CD14-positive monocyte (primary cell): ENCODE data around the gene SP5. TPM values are rescaled to one million over a fixed set of nuclear protein-coding genes. Genes with fewer than 3 reads are reported as not detected.
"Not testable (repeated sequence)": the region's sequence is repeated elsewhere in the genome, so short reads cannot be mapped to it uniquely, and the experiment has no call there.

Source experiments
- DNase-seq, 3 donors: peaks; one replicate each; pipeline ENCODE4 v3.0.0-alpha.2; 2011 to 2022
- H2AFZ ChIP-seq: 2 replicates; pipeline ENCODE4 v1.6.0; 2012; ENCODE audit warnings: mild to moderate bottlenecking, low read depth, low read length, inconsistent platforms; ENCODE audit not compliant: insufficient read depth, poor library complexity, severe bottlenecking
- H3K27ac ChIP-seq, 2 donors: 1 replicate in 1 of 2; 2 replicates in 1 of 2; pipeline ENCODE4 v1.5.1; 2012 to 2013; ENCODE audit warnings: low read length in 2 of 2, control low read depth in 1 of 2, inconsistent platforms in 1 of 2, low read depth in 1 of 2, mild to moderate bottlenecking in 1 of 2
- H3K27me3 ChIP-seq, 2 donors: one replicate each; pipeline versions ENCODE4 v1.6.0 to v1.6.1; 2011 to 2013; ENCODE audit warnings: low read length in 2 of 2; ENCODE audit not compliant: control insufficient read depth in 2 of 2, insufficient read depth in 2 of 2
- H3K36me3 ChIP-seq, 2 donors: replicated peaks in 1 of 2; 1 replicate in 1 of 2; 2 replicates in 1 of 2; pipeline versions ENCODE4 v1.5.1 to v1.6.1; 2012 to 2013; ENCODE audit warnings: low read length in 2 of 2, control low read depth in 1 of 2, inconsistent platforms in 1 of 2, mild to moderate bottlenecking in 1 of 2; ENCODE audit not compliant: insufficient read depth in 2 of 2, control insufficient read depth in 1 of 2
- H3K4me1 ChIP-seq, 2 donors: 1 replicate in 1 of 2; 2 replicates in 1 of 2; pipeline versions ENCODE4 v1.5.1 to v1.6.1; 2012 to 2013; ENCODE audit warnings: low read length in 2 of 2, control low read depth in 1 of 2, inconsistent platforms in 1 of 2, mild to moderate bottlenecking in 1 of 2, moderate library complexity in 1 of 2; ENCODE audit not compliant: insufficient read depth in 2 of 2, control insufficient read depth in 1 of 2
- H3K4me2 ChIP-seq: replicated peaks from 2 replicates; pipeline ENCODE3; 2012; ENCODE audit warnings: low read length, moderate library complexity, mild to moderate bottlenecking; ENCODE audit not compliant: poor library complexity, severe bottlenecking; ENCODE audit errors: extremely low read depth
- H3K4me3 ChIP-seq, 3 experiments: fragments of 200-600 bp in 1 of 3; sonication (generic) in 1 of 3; replicated peaks in 1 of 3; 1 replicate in 2 of 3; 2 replicates in 1 of 3; pipeline ENCODE4 v1.5.1; 2011 to 2013; ENCODE audit warnings: low read length in 3 of 3, mild to moderate bottlenecking in 3 of 3, control low read depth in 2 of 3, low read depth in 2 of 3, inconsistent platforms in 1 of 3, moderate library complexity in 1 of 3
- H3K79me2 ChIP-seq: 2 replicates; pipeline ENCODE4 v1.6.0; 2012; ENCODE audit warnings: mild to moderate bottlenecking, control low read depth, inconsistent platforms, low read length, moderate library complexity; ENCODE audit not compliant: insufficient read depth
- H3K9ac ChIP-seq: 2 replicates; pipeline ENCODE4 v1.6.0; 2017; ENCODE audit warnings: low read length, mild to moderate bottlenecking; ENCODE audit not compliant: insufficient read depth, poor library complexity, severe bottlenecking
- H3K9me3 ChIP-seq, 2 donors: replicated peaks in 1 of 2; 1 replicate in 1 of 2; 2 replicates in 1 of 2; pipeline versions ENCODE4 v1.5.1 to v1.6.1; 2012 to 2013; ENCODE audit warnings: low read length in 2 of 2, control low read depth in 1 of 2; ENCODE audit not compliant: control insufficient read depth in 1 of 2, insufficient read depth in 1 of 2
- H4K20me1 ChIP-seq: 2 replicates; pipeline ENCODE4 v1.6.0; 2012; ENCODE audit warnings: mild to moderate bottlenecking, low read length, control low read depth, moderate library complexity; ENCODE audit not compliant: insufficient read depth
- H3K27ac Mint-ChIP-seq, 7 donors: one replicate each; pipeline ENCODE4 v1.8.0; 2020; ENCODE audit warnings: mild to moderate bottlenecking in 7 of 7, mixed read lengths in 7 of 7, moderate library complexity in 6 of 7, inconsistent platforms in 2 of 7
- H3K27me3 Mint-ChIP-seq, 3 donors: one replicate each; pipeline ENCODE4 v1.8.0; 2021 to 2022; ENCODE audit warnings: low read depth in 3 of 3, mild to moderate bottlenecking in 3 of 3, mixed read lengths in 3 of 3, moderate library complexity in 3 of 3, inconsistent platforms in 1 of 3
- H3K36me3 Mint-ChIP-seq, 2 donors: one replicate each; pipeline ENCODE4 v1.8.0; 2020; ENCODE audit warnings: mixed read lengths in 2 of 2, inconsistent platforms in 1 of 2, mild to moderate bottlenecking in 1 of 2
- H3K4me1 Mint-ChIP-seq: one replicate; pipeline ENCODE4 v1.8.0; 2020; ENCODE audit warnings: mild to moderate bottlenecking, mixed read lengths
- H3K4me3 Mint-ChIP-seq, 2 donors: one replicate each; pipeline ENCODE4 v1.8.0; 2020; ENCODE audit warnings: mild to moderate bottlenecking in 2 of 2, mixed read lengths in 2 of 2, moderate library complexity in 1 of 2
- H3K9me3 Mint-ChIP-seq, 7 donors: one replicate each; pipeline ENCODE4 v1.8.0; 2020 to 2022; ENCODE audit warnings: mixed read lengths in 7 of 7, mild to moderate bottlenecking in 6 of 7, moderate library complexity in 6 of 7, inconsistent platforms in 2 of 7
- WGBS: methylation state at CpG from one replicate; pipeline ENCODE4 v1.1.5; 2013; ENCODE audit warnings: missing lambda C conversion rate; ENCODE audit not compliant: insufficient coverage; 5-methylcytosine and 5-hydroxymethylcytosine counted together
- intact Hi-C, 2 donors: fragments of 100-400 bp; cut with micrococcal nuclease; formaldehyde crosslinking; loops; one replicate each; pipeline versions ENCODE4 v1.15.0 to v1.15.1; 2023
- polyA plus RNA-seq, 3 donors: library from polyadenylated mRNA; depleted of rRNA in 1 of 3; unstranded in 2 of 3; stranded (reverse) in 1 of 3; fragments of 300-500 nt in 2 of 3; fragments of >200 nt in 1 of 3; fragmentation: Illumina TruSeq in 2 of 3; gene quantifications; 1 replicate in 2 of 3; 2 replicates in 1 of 3; pipeline ENCODE4 v1.2.3, GENCODE V29; 2012 to 2021
- TF ChIP-seq, protein P1 (sequence below): fragments of 200-600 bp; IDR thresholded peaks from one replicate; pipeline ENCODE4 v1.8.0; 2022; ENCODE audit warnings: antibody characterized with exemption, mild to moderate bottlenecking

Gene SP5
- polyA plus RNA-seq, 3 donors, result not detected

DNA sequence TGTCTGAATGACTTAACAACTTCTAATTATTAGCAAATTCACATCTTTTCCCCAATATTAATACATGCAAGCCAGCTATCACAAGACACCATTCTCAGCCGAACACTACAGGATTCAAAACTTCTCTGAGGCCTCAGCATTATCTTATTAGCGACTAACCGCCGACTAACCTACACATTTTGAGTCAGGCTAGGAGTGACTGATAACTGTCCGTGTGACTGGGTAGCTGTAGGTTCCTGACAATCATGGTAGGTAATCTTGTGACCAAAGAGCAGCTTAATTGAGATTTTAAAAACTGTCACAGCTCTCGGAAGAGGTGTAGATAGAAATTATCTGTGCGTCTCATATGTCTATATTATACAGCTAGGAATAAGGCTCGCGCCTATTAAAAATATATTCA, 44.1 kb upstream of the SP5 start:
- H3K4me3 Mint-ChIP-seq, result no peak overlapping the region
- H3K4me2 ChIP-seq, result no peak overlapping the region
- H3K27ac ChIP-seq, result no peak overlapping the region
- intact Hi-C loops, result no loop called here
- no peak overlapping the region for H2AFZ ChIP-seq
- no peaks in the 10 kb centered on the region for H3K4me1 ChIP-seq
- no peaks in the 10 kb centered on the region for H3K36me3 Mint-ChIP-seq
- H3K36me3 ChIP-seq, result no peaks in the 10 kb centered on the region
- H3K4me3 ChIP-seq, result no peak overlapping the region
- TF ChIP-seq, protein P1, sequence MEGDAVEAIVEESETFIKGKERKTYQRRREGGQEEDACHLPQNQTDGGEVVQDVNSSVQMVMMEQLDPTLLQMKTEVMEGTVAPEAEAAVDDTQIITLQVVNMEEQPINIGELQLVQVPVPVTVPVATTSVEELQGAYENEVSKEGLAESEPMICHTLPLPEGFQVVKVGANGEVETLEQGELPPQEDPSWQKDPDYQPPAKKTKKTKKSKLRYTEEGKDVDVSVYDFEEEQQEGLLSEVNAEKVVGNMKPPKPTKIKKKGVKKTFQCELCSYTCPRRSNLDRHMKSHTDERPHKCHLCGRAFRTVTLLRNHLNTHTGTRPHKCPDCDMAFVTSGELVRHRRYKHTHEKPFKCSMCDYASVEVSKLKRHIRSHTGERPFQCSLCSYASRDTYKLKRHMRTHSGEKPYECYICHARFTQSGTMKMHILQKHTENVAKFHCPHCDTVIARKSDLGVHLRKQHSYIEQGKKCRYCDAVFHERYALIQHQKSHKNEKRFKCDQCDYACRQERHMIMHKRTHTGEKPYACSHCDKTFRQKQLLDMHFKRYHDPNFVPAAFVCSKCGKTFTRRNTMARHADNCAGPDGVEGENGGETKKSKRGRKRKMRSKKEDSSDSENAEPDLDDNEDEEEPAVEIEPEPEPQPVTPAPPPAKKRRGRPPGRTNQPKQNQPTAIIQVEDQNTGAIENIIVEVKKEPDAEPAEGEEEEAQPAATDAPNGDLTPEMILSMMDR, result no peak
- 80% methylated on average over 5 of the region's 9 CpGs for WGBS
- H4K20me1 ChIP-seq, result no peaks in the 10 kb centered on the region
- no peak for DNase-seq
- no peaks in the 10 kb centered on the region for H3K9me3 ChIP-seq
- peaks cover 0 to 4% (median 0%) of the 10 kb centered on the region in 7 donors for H3K9me3 Mint-ChIP-seq
- H3K27me3 Mint-ChIP-seq, result peaks cover 2 to 15% (median 9%) of the 10 kb centered on the region in 3 donors
- no peaks in the 10 kb centered on the region for H3K79me2 ChIP-seq
- no peak overlapping the region for H3K9ac ChIP-seq
- H3K4me1 Mint-ChIP-seq, result no peaks in the 10 kb centered on the region
- no peak overlapping the region for H3K27ac Mint-ChIP-seq
- no peaks in the 10 kb centered on the region for H3K27me3 ChIP-seq

DNA sequence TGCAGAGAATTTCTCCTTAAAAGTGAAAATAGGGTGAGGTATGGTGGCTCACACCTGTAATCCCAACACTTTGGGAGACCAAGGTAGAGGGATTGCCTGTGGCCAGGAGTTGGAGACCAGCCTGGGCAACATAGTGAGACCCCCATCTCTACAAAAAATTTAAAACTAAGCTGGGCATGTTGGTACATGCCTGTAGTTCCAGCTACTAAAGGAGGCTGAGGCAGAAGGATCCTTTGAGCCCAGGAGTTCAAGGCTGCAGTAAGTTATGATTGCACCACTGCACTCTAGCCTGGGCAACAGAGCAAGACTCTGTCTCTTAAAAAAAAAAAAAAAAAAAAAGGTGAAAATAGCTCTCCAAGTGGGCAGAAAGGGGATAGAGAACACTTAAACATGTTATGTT, 40.9 kb upstream of the SP5 start:
- H3K4me2 ChIP-seq, H3K27ac ChIP-seq, H3K4me1 ChIP-seq, H3K9me3 Mint-ChIP-seq, DNase-seq, H3K4me3 ChIP-seq, H3K4me1 Mint-ChIP-seq, H3K27me3 ChIP-seq, H2AFZ ChIP-seq, H3K79me2 ChIP-seq, intact Hi-C loops, H4K20me1 ChIP-seq, H3K4me3 Mint-ChIP-seq, H3K36me3 ChIP-seq, H3K27ac Mint-ChIP-seq, H3K9ac ChIP-seq, H3K36me3 Mint-ChIP-seq, H3K9me3 ChIP-seq: not testable (repeated sequence)
- peaks cover 2 to 16% (median 13%) of the 10 kb centered on the region in 3 donors for H3K27me3 Mint-ChIP-seq
